Ramos (cell line): ENCODE measurements around the gene PLA2G4E.

Experiments used
- in situ Hi-C: fragments of 300-500 bp; cut with MboI; formaldehyde crosslinking; loops from one replicate; pipeline ENCODE4 v1.14.3; 2022; ENCODE audit warnings: low sequenced_read_pairs; ENCODE audit not compliant: unreplicated experiment

Gene PLA2G4E

DNA sequence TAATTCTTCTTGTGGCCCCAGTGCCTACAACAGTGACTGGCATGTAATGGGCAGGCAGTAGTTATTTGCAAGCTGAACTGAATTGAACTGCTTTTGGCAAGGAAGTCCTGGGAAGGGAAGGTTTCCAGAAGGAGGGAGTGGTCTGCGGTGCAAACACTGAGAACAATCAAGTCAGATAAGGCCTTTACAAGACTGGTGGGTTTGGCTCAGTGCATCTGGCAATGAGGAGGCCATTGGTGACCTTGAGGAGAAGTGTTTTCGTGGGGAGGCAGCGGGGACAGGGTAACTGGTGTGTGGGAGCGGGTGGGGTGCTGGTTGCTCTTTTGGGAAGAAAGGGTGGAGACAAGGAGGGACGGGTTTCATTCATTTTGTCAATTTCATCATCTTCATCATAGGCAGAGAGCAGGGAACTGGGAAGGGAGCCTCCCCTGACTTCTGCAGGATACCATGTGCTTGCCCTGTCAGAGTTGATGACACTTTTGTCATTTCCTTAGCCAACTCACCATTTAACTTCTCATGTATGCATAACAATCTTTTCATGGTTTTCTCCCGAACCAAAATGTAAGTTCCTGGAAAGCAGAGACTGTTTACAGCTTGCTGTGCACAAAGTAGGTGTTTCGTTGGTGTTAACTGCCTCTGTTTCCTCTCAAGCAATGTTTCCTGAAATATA, 40.1 kb downstream of the PLA2G4E start:
- in situ Hi-C loops: no loop called here

DNA sequence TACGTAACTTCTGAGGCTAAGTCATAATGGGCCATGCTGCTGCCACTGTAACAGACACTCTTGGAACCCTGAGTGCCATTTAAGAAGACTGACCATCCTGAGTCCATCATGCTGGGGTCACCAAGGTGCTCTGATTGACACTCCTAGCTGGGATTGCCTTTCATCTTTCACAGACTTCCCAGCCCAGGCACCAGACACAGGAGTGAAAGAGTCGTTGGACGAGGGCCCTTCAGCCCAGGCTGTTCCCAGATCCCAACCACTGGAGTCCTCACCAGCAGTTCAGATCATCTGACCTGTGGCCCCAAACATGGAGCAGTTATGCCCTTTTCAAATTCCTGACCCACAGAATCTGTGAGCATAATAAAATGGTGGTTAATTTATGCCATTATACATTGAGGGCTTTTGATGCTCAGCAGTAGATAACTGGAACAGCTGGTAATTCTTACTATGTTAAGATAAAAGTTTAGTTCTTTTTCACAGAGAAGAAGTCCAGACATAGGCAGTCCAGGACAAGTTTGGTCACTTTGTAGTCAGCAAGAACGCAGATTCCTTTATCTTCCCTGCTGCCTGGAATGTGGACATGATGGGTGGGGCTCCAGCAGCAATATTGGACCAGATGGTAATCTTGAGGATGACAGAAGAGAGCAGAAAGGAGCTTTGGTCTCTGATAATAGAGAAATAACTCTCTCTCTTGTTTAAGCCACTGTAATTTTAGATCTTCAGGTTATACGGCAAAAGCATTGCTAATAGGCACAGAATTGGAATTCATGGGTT, 41.2 kb downstream of the PLA2G4E start:
- in situ Hi-C loops: no loop called here

DNA sequence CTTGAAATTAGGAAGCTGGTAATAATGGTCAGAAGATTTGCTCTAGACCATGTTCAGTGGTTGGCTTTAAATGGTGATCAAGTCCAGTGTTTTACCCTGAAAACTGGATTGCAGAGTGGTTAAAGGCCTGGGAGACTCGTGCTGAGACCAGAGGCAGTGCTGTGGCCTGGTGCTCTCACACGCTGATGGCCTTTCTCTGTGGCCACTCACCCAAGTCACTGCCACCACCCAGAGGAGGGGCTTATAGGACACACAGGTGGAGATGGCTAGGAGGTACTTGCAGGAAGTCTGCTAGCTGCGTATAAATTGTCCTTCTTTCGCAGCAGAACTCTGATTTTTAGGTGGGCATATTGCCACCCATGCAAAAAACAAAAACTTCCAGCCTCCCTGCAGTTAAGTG, 42.3 kb downstream of the PLA2G4E start:
- in situ Hi-C loops: no loop called here

DNA sequence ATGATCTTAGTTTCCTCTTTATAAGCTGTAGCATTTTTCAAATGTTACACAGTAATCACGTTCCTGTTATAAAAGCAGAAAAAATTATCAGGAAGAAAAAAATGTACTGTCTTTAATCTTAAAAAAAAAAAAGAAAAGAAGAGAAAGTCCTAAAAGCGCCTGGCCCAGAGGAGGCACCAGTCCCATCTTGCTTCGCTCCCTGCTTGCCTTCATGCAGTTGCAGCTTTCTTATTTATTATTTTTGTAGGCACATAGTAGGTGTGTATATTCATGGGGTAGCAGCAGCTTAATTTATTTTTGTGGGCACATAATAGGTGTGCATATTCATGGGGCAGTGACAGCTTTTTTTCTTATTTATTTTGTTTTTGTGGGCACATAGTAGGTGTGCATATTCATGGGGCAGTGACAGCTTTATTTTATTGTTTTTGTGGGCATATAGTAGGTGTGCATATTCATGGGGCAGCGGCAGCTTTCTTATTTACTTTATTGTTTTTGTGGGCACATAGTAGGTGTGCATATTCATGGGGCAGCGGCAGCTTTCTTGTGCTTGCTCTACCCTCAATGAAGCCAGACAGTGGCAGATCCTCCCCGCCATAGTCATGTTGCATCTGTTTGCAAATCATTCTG, 43.0 kb downstream of the PLA2G4E start:
- in situ Hi-C loops: no loop called here

DNA sequence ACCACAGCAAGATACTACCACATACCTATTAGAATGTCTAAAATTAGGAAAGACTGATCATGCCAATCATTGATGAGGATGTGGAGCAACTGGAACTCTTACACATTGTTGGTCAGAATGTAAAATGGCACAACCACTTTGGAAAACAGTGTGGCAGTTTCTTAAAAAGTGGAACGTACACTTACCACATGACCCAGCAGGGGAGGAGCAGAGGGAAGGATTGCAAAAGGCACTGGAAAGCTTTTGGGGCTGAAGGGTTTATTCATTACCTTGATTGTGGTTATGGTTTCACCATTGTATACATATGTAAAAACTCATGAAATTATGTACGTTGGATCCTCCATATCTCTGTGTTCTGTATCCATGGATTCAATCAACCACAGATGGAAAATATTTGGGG, 45.2 kb downstream of the PLA2G4E start:
- in situ Hi-C loops: no loop called here

DNA sequence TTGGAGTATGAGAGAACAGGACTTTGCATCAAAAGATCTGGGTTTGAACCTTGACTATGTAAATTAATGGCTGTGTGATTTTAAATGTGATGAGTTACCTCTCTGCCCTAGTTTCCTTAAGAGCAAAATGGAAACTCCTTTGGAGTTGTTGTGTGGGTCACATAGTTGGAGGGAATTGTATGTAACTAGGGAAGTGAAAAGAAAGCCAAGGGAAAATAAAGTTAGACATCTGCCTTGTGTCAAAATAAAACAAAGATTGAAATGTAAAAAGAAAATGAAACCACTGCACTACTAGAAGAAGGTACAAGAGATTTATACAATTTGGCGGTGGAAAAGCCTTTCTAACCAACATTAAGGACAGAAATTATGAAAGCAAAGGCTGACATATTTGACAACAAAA, 46.8 kb downstream of the PLA2G4E start:
- in situ Hi-C loops: no loop called here

DNA sequence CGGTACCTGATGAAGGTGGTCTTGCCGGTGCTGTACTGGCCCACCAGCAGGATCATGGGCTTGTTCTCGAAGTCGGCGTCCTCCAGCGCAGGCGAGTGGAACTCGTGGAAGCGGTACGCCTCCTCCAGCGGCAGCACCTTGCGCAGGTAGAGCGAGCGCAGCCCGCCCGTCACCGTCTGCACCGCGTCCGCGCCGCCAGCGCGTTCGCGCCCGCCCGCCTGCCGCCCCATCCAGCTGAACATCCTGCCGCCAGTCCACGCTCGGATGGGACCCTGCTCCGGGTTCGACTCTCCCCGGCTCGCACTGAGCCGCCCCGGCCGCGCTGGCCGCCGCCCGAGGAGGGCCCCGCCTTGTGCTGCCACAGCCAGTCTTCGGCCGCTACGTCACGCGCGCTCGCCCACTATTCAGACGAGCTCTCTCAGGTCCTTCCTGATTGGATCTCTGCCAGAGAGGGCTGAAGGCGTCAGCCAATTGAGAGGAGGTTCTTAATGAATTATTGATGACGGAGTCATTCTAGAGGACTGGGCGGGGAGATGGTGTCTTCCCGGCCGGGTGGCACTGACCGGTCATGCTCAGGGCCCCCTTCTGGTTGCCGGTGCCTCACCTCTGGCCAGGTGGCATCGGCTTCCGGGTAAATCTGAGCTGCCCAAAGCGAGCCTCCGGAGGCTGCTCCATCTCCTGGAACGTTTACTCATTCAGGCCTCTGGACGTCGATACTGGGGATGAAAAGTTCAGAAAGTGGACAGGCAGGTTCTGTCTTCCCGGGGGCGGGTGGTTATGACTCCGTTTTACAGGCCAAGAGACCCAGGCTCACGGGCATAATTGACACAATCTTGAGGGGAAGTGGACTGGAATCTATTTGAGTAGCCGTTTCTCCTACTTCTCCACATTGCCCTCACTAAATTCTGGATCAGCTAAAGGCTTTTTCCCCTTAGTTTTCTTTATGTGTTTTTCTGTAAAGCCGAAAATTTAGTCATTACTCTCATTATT, 48.3 kb downstream of the PLA2G4E start, which contains the start of gene EHD4:
Gene EHD4, minus strand, starts transcription at position 305 of the 990 bp plus-strand sequence. Its CDS starts 63 bp downstream, at position 242.
- in situ Hi-C loops: no loop called here

DNA sequence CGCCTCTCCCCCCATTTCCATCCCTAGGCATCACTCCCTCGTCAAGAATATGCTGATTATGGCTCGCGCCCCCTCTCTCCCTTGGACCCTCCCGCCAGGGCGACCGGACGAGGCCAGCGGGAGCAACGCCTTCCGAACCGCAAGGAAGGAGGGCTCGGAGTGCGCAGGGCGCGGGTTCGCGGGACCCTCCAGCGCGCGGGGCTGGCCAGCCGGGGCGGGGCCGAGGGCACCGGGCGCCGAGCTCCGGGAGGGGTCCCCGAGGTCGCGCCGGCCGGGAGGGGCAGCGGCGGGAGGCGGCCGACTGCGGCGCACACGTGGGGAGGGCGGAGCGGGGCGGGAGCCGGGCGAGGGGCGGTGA, 49.0 kb downstream of the PLA2G4E start:
- in situ Hi-C loops: no loop called here

DNA sequence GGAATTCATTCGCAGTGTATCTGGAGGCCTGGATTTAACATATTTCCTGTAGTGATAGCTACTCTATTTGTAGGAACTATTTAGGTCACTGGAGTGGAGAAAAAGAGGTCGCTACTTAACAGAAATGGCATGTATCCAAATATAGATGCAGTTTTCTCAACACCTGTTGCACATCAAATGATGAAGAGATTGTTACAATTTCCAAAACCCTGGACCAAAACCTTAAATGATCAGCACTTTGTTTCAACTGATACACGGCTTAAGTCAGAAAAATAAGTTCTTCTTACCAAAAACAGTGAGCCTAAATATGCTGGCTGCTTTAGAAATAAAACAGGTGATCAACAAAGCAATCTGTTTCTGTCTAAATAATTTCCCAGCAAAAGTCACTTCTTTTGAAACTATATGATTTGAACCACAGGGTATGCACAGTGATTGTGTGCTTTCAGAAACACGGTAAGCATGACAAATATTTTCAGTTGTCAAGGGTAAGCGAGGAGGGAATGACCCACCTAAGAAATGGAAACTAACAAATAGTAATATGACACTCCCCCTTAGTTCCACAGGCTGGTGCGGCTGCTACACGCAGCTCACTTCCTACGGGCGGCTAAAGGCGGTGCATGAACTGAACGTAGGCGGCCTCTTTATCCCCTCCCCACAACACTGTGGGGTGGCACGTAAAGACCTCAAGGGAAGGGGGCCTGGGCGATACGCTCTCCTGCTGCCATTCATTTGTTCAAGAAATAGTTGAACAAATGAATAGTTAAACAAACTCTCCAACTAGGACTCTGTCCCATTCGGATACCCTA, 49.5 kb downstream of the PLA2G4E start:
- in situ Hi-C loops: no loop called here

DNA sequence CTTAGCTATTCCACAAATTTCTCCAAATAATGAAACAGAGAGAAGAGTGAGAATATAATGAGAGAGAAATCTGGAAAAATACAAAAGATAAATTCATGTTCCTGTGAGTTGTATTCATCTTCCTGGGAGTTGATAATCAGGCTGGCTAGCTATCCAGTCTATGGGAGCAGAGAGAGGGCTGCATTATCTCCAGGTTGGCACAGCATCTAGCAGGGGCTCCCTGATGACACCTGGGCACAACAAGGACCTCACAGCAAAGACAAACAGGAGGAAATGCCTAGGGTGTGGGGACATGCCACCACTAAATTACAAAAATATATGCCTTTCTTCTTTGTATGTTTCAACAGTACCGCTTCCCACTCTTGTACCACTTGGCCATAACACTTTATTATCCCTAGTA, 50.4 kb downstream of the PLA2G4E start:
- in situ Hi-C loops: no loop called here

DNA sequence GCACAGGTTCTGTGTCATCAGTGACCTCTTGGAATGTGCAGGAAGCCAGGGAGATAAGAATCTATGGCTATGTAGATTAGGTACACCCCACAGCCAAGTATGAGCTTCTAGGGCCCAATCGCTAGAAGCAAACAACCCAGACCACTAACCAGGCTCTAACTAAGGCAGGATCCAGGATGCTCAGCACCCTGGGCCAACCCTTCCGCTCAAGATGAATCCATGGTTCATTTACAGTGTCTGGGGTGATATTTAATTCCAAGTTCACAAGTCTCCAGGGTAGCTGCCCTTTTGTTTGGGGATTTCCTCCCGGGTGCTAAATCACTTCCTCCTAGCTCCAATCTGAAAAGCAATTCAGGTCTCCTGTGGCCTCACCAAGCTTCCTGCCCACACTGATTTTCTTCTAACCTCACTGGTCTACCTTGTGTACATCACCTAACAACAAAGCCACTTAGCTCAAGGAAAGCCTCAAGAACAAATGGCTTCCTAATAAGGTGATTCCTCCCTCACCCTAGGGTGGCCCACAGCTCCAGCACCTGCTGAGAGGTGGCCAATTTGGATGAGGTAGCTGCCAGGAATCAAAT, 50.9 kb downstream of the PLA2G4E start:
- in situ Hi-C loops: no loop called here

DNA sequence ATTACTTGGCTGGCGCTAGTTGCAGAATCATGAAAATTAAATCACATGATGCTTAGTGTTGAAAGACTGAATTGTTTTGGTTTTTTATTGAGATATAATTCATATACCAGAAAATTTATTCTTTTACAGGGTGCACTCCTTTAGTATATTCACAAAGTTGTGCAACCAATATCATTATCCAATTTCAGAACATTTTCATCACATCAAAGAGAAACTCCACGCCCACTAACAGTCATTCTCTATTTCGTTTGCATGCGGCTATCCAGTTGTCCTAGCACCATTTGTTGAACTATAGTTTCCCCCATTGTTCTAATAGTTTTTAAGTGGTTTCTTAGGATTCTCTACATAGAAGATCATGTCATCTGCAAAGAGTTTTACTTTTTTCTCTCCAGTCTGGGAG, 52.1 kb downstream of the PLA2G4E start:
- in situ Hi-C loops: no loop called here

DNA sequence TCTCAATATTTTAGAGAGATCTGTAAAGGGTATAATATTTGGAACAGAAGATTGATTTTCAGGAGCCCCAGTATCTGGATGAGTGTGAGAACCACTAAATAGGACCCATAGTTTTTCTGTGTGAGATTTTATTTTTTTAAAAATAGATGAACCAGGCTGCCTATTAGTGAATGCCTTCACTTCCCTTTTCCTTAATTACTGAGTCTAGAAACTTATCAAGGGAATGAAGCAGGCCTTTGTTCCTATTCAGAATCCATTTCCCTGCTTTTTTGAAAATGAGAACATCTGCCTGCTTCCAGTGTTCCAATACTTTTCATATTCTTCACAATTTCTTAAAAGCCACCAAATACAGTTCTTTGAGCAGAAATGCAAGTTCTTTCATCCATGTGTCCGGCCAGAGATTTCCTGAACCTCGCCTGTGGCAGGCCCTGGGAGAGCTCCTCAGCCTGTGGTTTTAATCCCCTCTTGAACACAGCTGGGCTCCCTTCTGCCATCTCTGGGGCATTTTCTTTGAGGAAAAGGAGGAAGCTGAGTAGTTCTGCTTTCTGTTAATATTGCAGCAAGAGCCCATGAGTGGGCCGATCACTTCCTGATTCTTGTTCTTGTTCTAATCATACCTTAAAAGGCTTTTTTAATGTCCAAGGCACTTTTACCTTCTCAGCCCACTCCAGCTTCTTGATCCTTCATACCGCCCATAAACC, 53.2 kb downstream of the PLA2G4E start:
- in situ Hi-C loops: no loop called here

DNA sequence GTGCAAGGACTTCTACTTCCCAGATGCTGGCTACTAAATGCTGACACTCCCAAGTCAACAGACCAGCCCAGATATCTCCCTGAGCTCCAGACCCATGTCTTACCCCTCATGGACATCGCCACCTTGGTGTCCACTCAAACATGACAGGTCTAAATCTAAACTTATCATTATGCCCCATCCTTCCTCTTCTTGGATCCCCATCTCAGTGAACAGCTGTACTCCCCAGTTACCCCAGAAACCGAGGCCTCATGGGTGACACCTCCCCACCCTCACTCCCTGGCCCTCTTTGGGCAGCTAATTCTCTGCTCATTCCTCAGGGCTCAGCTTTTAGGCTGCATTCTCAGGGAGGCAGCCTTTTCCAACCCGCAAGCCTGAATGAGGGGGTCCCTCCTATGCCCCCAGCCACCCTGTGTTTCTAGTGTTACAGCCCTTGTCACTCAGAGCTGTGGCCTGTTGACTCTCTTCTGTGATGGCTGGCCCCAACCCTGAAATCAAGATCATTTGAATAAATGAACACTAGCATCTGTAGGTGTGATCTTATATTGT, 53.8 kb downstream of the PLA2G4E start:
- in situ Hi-C loops: no loop called here

DNA sequence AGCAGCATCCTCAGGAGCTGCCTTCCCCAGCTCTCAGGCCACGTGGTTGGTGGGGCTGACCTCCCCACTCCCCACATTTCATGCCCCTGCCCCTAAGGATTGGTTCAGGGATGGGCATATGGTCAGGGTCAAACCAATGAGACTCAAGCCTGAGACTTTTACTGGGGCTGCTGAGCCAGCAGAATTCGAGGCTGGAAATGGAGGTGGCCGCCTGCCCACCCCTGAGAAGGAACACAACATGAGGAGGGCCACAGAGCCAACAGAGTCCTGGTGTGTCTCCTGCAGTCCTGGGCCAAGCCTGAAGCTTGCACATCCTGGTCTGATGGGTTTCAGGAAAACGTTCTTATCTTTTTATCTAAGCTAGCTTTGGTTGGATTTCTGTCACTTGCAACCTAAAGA, 54.4 kb downstream of the PLA2G4E start:
- in situ Hi-C loops: no loop called here

DNA sequence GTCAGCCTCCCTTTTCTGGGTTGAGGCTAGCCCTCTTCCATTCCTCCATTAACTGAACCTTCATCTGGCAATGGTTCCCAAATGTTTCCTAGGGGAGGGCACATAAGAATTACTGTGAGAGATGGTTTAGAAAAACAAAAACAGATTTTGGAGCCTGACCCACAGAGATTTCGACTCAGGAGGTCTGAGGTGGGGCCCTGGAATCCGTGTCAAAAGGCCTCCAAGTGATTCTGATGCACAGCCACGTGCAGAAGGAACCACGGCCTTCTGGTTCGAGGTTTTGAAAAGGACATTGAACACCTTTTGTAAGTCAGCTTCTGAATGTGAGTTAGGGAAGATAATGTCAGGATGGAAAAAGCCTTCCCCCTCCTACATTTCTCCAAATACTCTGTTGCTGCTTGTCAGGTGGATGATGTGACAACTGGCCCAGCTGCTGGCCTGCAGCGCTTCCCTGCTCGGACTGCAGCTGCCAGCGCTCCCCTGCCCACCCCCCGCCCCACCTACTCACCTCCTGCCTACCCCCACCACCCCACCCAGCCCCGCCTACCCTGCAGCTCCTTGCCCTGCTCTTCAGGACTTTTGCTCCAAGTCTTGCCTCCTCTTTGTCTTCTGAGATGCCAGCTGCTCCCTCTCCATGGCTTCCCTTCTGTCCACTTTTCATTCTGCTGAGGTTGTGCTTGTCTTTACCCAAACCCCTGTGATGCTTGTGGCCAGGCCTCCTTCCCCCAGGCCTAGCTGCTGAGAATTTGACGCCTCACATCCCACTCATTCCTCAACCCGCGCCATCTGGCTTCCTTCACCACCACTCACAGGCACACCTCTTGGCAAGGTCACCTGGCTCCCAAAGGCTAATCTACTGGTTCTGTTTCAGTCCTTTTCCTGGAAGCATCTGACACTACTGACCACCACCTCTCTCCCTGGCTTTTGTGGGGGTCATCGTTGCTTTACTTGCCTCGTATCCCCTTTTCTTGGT, 55.1 kb downstream of the PLA2G4E start:
- in situ Hi-C loops: no loop called here

DNA sequence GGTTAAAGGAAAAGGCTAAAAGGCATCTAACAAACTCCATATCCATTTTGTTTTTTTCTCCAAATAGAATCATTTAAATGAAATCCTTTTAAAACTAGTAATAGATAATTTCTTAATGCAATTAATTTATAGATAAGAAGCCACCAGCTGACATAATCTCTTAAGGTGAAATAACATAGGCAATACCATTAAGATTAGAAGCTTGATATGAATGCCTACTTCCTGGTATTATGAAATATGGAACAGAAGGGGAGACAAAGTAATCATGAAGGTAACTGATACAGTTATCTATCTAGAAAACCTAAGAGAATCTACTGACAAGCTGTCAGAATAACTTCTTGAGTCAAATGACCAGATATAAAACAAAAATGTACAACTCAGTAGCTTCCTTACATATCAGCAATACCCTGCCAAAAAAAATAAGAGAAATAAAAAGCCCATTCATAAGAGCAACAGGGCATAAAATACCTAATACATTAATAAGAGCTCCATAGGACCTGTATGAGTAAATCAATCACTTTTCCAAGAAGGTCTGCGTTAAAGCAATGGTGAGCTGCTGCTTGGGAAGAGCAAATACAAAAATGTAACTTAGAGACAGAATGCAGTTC, 59.1 kb downstream of the PLA2G4E start:
- in situ Hi-C loops: no loop called here
